SK-N-MC (cell line): ENCODE data around the gene MPPED2.

Experiments used
- EZH2 ChIP-seq: fragments of 200-600 bp; sonication (generic); IDR thresholded peaks from one replicate; pipeline ENCODE4 v1.6.1; 2017; ENCODE audit warnings: antibody characterized with exemption
- POLR2AphosphoS5 ChIP-seq: IDR thresholded peaks from 2 replicates; pipeline ENCODE4 v1.6.1; 2012; ENCODE audit warnings: mild to moderate bottlenecking, low read depth, low read length, borderline replicate concordance

DNA sequence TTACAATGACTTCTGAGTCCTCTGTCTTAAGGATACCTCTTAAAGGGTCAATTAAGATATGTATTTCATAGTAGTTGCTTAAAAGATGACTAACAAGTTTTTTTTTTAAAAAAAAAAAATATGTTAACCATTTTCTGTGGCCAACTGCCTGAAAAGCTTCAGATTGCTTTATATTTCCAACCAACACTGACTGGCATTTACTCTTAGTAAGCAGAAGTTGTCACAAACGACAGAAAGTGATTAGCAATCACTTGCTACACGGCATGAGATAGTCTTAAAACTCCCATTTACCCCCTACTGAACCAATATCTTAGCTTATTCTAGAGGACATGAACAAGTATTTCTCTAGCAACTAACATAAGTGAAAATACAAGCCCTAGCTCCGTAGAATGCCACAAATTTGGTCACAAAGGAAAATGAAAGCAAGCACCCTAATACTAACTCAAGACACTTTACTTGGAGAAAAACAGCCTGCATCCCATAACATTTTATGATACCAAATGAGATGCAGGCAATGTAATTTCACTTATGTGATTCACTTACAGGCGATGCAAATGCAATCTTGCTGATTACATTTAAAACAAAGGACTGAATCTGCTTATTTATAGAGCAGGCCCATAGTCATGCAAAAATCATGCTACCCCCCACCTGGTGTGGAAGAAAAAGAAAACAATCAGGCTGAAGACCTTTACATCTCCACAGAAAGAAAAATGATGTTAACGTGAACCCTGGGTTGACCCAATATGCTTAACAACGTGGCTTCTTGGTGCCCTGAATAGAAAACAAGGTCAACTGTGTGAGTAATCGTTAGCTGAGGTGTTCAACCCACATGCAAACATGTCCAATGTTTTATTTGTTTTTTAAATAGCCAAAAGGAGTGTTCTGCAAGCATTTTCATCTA, 25.7 kb downstream of the MPPED2 start:
- TF ChIP-seq POLR2AphosphoS5 (no peak), EZH2 (no peak)
